Epithelial cell of esophagus (primary cell): ENCODE measurements around the gene DPP6.

Experiments used
- DNase-seq: peaks from one replicate; pipeline ENCODE4 v3.0.0; 2010; ENCODE audit warnings: low read depth
- H3K4me3 ChIP-seq: 2 replicates; pipeline ENCODE4 v1.5.1; 2011; ENCODE audit warnings: mild to moderate bottlenecking, low read length, control low read depth
- TF ChIP-seq, protein P1 (sequence below): IDR thresholded peaks from 2 replicates; pipeline ENCODE4 v1.5.1; 2011; ENCODE audit warnings: low read depth, mild to moderate bottlenecking, low read length, control low read depth, inconsistent platforms; ENCODE audit not compliant: insufficient read depth; ENCODE audit errors: missing control alignments

DPP6 gene

DNA sequence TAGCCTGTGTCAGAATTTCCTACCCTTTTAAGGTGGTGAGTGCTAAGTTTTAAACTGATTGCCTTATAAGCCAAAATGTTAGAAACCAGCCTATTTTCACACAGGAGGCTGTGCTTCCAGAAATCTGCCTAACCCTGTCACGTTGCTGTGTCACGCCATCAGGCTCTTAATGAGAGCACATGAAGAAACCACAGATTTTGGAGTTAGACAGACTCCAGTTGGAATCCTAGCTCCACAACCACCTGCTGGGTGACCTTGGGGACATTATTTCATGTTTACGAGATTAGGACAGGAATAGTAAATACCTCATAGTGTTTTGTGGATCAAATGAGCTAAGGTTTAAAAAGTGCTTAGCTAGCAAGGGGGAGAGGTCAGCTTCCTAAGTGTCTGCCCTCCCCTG lies 321.8 kb downstream of the DPP6 start:
- TF ChIP-seq, protein P1, sequence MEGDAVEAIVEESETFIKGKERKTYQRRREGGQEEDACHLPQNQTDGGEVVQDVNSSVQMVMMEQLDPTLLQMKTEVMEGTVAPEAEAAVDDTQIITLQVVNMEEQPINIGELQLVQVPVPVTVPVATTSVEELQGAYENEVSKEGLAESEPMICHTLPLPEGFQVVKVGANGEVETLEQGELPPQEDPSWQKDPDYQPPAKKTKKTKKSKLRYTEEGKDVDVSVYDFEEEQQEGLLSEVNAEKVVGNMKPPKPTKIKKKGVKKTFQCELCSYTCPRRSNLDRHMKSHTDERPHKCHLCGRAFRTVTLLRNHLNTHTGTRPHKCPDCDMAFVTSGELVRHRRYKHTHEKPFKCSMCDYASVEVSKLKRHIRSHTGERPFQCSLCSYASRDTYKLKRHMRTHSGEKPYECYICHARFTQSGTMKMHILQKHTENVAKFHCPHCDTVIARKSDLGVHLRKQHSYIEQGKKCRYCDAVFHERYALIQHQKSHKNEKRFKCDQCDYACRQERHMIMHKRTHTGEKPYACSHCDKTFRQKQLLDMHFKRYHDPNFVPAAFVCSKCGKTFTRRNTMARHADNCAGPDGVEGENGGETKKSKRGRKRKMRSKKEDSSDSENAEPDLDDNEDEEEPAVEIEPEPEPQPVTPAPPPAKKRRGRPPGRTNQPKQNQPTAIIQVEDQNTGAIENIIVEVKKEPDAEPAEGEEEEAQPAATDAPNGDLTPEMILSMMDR: no peak
- H3K4me3 ChIP-seq: no peak overlapping the region
- DNase-seq: no peak

DNA sequence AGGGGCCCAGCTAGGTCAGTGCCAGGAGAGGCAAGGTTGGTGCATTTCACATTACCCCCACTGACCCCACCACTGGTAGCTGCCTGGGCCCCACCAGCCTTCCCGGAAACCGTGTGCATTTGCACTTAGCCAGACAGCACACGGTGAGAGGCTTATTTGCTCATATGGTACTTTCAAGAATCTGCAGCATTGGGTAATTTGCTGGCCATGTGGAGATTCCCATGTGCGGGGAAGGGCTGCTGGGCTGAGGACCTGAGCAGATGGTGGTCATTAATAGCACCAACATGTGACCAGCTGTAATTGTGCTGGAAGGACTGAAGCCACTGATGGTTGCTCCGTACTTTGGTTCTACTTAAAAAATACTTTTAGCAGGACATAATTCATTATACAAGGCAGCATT lies 323.8 kb downstream of the DPP6 start:
- no peak overlapping the region for H3K4me3 ChIP-seq
- TF ChIP-seq, protein P1: no peak
- DNase-seq: no peak

DNA sequence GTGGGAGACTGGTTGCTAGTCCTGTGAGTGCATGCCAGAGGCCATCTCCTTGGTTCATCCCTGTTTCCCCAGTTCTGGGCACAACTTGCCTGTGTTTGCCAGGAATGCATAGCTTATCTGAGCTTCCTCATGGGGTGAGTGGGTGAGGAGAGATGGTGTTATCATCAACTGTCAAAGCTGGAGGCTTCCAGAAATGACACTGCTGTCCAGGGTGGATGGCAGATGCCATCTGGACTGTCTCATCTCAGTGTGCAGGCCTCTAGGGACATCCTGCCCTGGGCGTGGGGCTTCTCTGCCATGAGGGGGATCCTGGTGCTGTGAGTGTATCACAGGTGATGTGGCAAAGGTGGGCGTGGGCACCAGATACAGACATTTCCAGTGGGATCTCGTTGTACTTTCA lies 328.6 kb downstream of the DPP6 start:
- TF ChIP-seq, protein P1: no peak
- DNase-seq: no peak
- H3K4me3 ChIP-seq: no peak overlapping the region

DNA sequence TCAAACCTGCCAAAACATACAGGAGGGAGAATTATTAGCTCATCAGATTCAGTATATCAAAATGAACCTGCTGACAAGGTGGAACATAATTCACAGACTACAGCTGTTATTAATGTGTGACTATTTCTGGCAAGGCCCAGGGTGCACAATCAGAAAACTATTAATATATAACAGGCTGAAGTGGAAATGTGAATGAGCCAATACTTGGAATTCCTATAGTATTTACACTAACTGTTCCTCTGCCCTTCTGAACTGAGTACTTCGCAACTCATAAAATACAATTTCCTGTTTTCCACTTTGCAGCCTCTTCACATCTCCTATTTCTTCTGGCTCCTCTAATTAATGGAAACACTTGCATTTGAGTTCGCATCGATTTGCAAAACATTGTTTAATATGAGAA lies 330.8 kb downstream of the DPP6 start:
- no peak for DNase-seq
- TF ChIP-seq, protein P1: no peak
- no peak overlapping the region for H3K4me3 ChIP-seq

DNA sequence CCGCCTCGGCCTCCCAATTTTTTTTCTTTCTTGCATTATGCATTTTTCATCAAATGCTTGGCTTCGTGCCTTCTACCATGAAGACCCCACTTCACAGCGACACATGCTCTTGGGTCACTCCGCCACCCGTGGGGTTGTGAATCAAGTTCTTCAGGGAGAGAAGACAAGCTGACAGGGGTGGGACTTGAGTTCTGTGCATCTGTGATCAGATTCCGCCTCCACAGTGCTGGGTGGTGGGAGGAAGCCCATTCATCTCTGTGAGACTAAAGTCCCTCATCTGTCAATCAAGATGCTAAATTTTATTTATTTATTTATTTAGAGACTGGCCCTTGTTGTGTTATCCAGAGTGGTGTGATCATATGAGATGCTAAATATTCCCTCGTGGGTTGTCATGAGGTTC lies 333.0 kb downstream of the DPP6 start:
- no peak for DNase-seq
- no peak overlapping the region for H3K4me3 ChIP-seq
- TF ChIP-seq, protein P1: no peak

DNA sequence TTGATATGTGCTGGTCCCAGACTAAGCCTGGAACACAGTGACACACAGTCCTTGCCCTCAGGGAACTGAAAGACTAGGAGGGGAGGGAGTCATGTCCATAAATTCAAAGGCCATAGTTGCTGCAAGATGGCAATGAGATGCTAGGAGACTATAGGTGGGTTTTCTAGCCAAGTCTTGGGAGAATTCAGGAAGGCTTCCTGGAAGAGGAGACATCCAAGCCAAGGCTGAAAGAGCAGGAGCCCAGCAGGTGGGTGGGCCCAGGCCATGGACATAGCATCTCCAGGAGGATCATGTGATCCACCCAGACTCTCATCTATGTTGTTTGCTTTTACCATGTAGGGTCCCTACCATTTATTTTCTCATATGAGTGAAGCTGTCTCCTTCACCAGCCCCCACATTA lies 335.1 kb downstream of the DPP6 start:
- no peak overlapping the region for H3K4me3 ChIP-seq
- TF ChIP-seq, protein P1: no peak
- DNase-seq: no peak

DNA sequence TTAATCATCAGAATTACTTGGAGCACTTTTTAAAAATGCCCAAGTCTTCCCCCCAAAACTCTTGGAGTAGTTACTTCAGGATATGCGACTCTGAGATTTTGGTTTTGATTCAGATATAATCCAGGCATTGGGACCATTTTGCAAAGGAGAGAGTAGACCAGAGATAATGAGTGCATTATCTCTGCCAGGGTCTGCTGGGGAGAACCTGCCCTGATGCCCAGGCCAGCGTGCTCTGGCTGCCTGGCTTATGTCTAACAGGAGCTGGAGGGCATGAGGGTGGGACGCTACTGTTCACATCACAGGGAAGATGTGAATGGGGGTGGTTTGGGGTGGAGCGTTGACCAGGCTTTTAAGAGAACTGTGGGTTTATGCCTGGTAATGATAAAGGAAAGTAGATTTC lies 336.2 kb downstream of the DPP6 start:
- no peak for DNase-seq
- H3K4me3 ChIP-seq: no peak overlapping the region
- TF ChIP-seq, protein P1: no peak
